Epithelial cell of esophagus (primary cell): Measurements from ENCODE around the gene GAS2L2.
A peak's percentile ranks its signal among the peaks of the same experiment; 100 is the strongest.

ENCODE experiments used
- DNase-seq: peaks from one replicate; pipeline ENCODE4 v3.0.0; 2010; ENCODE audit warnings: low read depth
- H3K4me3 ChIP-seq: 2 replicates; pipeline ENCODE4 v1.5.1; 2011; ENCODE audit warnings: mild to moderate bottlenecking, low read length, control low read depth
- CTCF ChIP-seq: IDR thresholded peaks from 2 replicates; pipeline ENCODE4 v1.5.1; 2011; ENCODE audit warnings: low read depth, mild to moderate bottlenecking, low read length, control low read depth, inconsistent platforms; ENCODE audit not compliant: insufficient read depth; ENCODE audit errors: missing control alignments

Gene GAS2L2

DNA sequence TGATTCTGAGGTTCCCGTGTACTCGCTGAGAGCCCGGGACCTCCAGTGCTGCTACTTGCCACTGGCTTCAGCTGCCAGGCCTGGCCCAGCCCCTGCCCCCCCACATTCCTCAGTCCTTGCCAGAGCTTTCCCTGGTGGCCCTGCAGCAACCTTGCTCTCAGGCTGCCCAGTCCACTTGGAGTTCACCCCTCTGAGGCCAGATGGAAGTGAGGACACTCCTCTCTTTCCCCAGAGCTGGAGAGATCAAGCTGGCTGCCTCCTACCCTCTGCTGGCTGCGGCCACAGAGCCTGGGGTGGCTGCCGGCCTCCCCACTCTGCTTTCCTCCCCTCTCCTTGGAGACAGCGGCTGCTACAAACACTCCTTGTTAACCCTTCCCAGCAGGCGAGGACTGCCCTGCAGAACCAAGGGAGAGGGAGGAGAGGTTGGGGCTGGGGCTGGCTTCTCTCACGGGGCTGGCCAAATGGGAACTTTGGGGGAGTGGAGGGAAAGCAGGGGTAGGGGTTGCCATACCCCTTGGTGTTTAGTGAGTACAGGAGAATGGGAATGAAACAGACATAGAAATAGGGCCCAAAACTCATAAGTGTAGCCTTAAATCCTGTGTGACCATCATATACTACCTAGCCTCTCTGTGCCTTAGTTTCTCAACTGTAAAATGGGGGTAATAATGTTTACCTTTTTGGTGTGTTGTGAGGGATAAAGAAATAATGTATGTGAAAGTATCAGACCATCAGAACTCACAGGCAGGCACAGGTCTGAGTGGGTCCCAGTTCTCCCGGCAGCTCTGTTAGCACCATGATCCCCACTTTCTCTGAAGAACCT lies at the start of gene GAS2L2:
GAS2L2 (minus strand) TSS at position 295 of the 820 bp plus-strand sequence. CDS start 389 bp downstream, outside the sequence.
- H3K4me3 ChIP-seq, result no peak within 1 kb of the TSS
- DNase-seq, result no peak
- no peak for TF ChIP-seq CTCF

GRCh38 chr17:35801583-35802224 lies 48.7 kb upstream of the GAS2L2 start:
- no peak overlapping the region for H3K4me3 ChIP-seq
- no peak for DNase-seq
- TF ChIP-seq CTCF, result no peak

DNA sequence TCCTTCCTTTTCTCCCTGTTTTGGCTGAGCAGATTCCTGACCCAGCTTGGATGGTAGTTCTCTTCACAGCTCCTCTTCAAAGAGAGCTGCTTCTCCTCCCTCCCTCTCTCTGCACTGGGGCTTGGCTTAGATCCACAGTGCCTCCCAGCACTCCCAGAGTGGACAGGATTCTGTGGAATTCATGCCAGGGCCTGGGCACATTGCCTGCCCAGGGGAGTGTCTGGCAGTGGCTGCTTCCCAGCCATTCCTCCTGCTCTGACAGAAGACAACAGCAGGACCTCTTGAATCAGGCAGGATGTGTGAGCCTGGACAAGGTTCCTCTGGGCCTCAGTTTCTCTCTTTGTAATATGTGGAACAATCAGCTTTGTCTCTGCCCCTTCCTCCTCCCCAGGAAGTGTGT lies 46.9 kb upstream of the GAS2L2 start:
- no peak for TF ChIP-seq CTCF
- H3K4me3 ChIP-seq, result no peak overlapping the region
- DNase-seq, result peak; percentile 68

GRCh38 chr17:35797918-35798317 lies 44.9 kb upstream of the GAS2L2 start:
- H3K4me3 ChIP-seq, result no peak overlapping the region
- no peak for TF ChIP-seq CTCF
- DNase-seq, result no peak

- H3K4me3 ChIP-seq, result no peak overlapping the region
- no peak for TF ChIP-seq CTCF
Measured at GRCh38 chr17:35797370-35797769, 44.3 kb upstream of the GAS2L2 start.

DNA sequence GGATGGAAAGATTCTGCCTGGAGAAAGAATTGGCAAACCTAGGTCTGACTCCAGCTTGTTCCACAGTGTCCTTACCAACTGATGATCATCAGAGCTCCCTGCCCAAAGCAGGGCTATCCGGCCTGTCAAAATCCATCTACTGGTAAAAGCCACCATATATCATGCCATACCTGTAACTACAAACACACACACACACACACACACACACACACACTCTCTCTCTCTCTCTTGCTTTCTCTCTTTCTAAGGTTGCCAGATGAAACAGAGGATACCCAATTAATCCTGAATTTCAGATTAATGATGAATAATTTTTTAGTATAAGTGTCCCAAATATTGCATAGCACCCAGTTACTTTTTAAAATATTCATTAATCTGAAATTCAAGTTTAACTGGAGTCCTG lies 43.9 kb upstream of the GAS2L2 start:
- no peak overlapping the region for H3K4me3 ChIP-seq
- no peak for DNase-seq
- no peak for TF ChIP-seq CTCF

More at GRCh38 chr17:35797370-35797769, 44.3 kb upstream of the GAS2L2 start:
- no peak for DNase-seq

DNA sequence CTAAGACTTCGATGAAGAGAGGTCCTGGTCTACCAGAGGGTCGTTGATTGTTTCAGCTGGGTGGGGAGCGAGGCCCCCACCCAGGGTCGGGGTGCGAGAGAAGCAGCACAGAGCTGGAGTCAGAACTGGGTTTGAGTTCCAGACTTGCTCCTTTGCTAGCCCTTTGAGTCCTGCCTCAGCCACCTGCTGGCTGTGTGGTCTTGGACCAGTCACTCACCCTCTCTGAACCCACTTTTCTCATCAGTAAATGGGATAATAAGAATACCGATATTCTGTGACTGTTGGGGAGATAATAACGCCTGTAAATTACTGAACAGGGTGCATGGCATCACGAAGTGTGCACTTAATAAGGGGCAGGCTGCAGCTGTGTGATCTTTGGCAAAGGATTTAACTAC lies 42.8 kb upstream of the GAS2L2 start:
- TF ChIP-seq CTCF, result no peak

More for the DNA sequence above, 42.8 kb upstream of the GAS2L2 start:
- no peak for DNase-seq
- peak overlapping the region; percentile 73 for H3K4me3 ChIP-seq
